K562 (cell line): ENCODE results near the gene SPTBN4. TPM values are rescaled to one million over a fixed set of nuclear protein-coding genes. Genes with fewer than 3 reads are reported as not detected.
A peak's percentile ranks its signal among the peaks of the same experiment; 100 is the strongest.

ENCODE experiments used
- ARHGAP35 ChIP-seq: fragments of 450-650 bp; IDR thresholded peaks from 2 replicates; pipeline ENCODE4 v1.6.1; 2018; ENCODE audit not compliant: partially characterized antibody
- DPF2 ChIP-seq: fragments of 450-650 bp; IDR thresholded peaks from 2 replicates; pipeline ENCODE4 v1.6.1; 2016
- ETV5 ChIP-seq: sonication (generic); formaldehyde crosslinking; IDR thresholded peaks from 2 replicates; pipeline ENCODE4 v1.4.0; 2020; ENCODE audit warnings: low read depth, mild to moderate bottlenecking, missing genetic modification reagents
- JUN ChIP-seq, 2 experiments: sonication (generic) in 1 of 2; formaldehyde crosslinking in 1 of 2; IDR thresholded peaks; 2 replicates each; pipeline versions ENCODE4 v1.6.1 to v1.8.0; 2012 to 2022; ENCODE audit warnings: borderline replicate concordance in 2 of 2, mild to moderate bottlenecking in 2 of 2, improper control_type of control experiment in 1 of 2, low read depth in 1 of 2, low read length in 1 of 2, missing genetic modification reagents in 1 of 2
- MYC ChIP-seq, 2 experiments: fragments of 250-450 bp in 1 of 2; sonication (Bioruptor Pico) in 1 of 2; IDR thresholded peaks; 2 replicates each; pipeline versions ENCODE4 v1.5.1 to v1.6.1; 2012 to 2021; ENCODE audit warnings: low read depth in 2 of 2, borderline replicate concordance in 1 of 2, improper control_type of control experiment in 1 of 2, low read length in 1 of 2, mild to moderate bottlenecking in 1 of 2, moderate library complexity in 1 of 2
- PTRF ChIP-seq: fragments of 450-650 bp; IDR thresholded peaks from 2 replicates; pipeline ENCODE4 v1.6.1; 2016; ENCODE audit warnings: mild to moderate bottlenecking, missing genetic modification characterization, missing compliant biosample characterization
- RBFOX2 ChIP-seq: fragments of 200-400 bp; formaldehyde crosslinking; IDR thresholded peaks from 2 replicates; pipeline ENCODE4 v1.6.1; 2017; ENCODE audit warnings: low read depth, mild to moderate bottlenecking, low read length, moderate library complexity
- SMARCB1 ChIP-seq: IDR thresholded peaks from 2 replicates; pipeline ENCODE4 v1.6.1; 2011; ENCODE audit warnings: improper control_type of control experiment, low read depth; ENCODE audit not compliant: insufficient read length
- SPI1 ChIP-seq: IDR thresholded peaks from 2 replicates; pipeline ENCODE4 v1.6.1; 2011; ENCODE audit warnings: low read depth, low read length, control low read depth, borderline replicate concordance
- TGIF2 ChIP-seq: sonication (generic); formaldehyde crosslinking; IDR thresholded peaks from 2 replicates; pipeline ENCODE4 v1.8.1; 2022; ENCODE audit warnings: mild to moderate bottlenecking, missing genetic modification reagents, moderate library complexity
- THRAP3 ChIP-seq: fragments of 450-650 bp; IDR thresholded peaks from 2 replicates; pipeline ENCODE4 v1.6.1; 2016; ENCODE audit warnings: mild to moderate bottlenecking, inconsistent platforms, borderline replicate concordance
- U2AF2 ChIP-seq: fragments of 200-400 bp; formaldehyde crosslinking; optimal IDR thresholded peaks from 2 replicates; pipeline ENCODE3; 2017; ENCODE audit warnings: low read depth, mild to moderate bottlenecking, low read length
- ZC3H11A ChIP-seq: IDR thresholded peaks from 2 replicates; pipeline ENCODE4 v1.6.1; 2012; ENCODE audit warnings: low read depth, low read length, improper control_type of control experiment
- ZNF311 ChIP-seq: fragments of 250-450 bp; sonication (Bioruptor Pico); IDR thresholded peaks from 2 replicates; pipeline ENCODE4 v1.4.0; 2020; ENCODE audit warnings: mild to moderate bottlenecking, moderate library complexity
- ZNF408 ChIP-seq: fragments of 250-450 bp; sonication (Bioruptor Pico); IDR thresholded peaks from 2 replicates; pipeline ENCODE4 v1.4.0; 2020; ENCODE audit warnings: low read depth, mild to moderate bottlenecking, moderate library complexity
- ZNF785 ChIP-seq: fragments of 250-450 bp; sonication (Bioruptor Pico); IDR thresholded peaks from 2 replicates; pipeline ENCODE4 v1.4.0; 2020; ENCODE audit warnings: mild to moderate bottlenecking
- polyA plus RNA-seq, 8 experiments: library from polyadenylated mRNA; depleted of rRNA in 4 of 8; stranded (reverse) in 5 of 8; unstranded in 3 of 8; fragments of >200 nt; fragmentation: Nextera tagmentation in 2 of 8; fragmentation: Illumina TruSeq in 1 of 8; extraction: Ambion mirVana in 2 of 8; extraction: Trizol in 1 of 8; gene quantifications; 2 replicates each; pipeline versions ENCODE4 v1.2.1 to v1.2.3, GENCODE V29; 2011 to 2014; ENCODE audit warnings: inconsistent platforms in 1 of 8, missing spikeins in 1 of 8
- total RNA-seq, 7 experiments: library from RNA; depleted of rRNA in 6 of 7; stranded (reverse); fragments of >200 nt in 6 of 7; fragmentation: Illumina TruSeq in 2 of 7; extraction: Trizol in 2 of 7; gene quantifications; 2 replicates each; pipeline versions ENCODE4 v1.2.1 to v1.2.3, GENCODE V29; 2011 to 2021; ENCODE audit warnings: low replicate concordance in 1 of 7
- TF ChIP-seq, protein P1 (sequence below): IDR thresholded peaks from 2 replicates; pipeline ENCODE4 v1.6.1; 2011; ENCODE audit warnings: borderline replicate concordance, low read depth, mild to moderate bottlenecking, moderate library complexity, low read length; ENCODE audit not compliant: insufficient read depth, poor library complexity, severe bottlenecking
- TF ChIP-seq, protein P2 (sequence below): fragments of 450-650 bp; formaldehyde crosslinking; IDR thresholded peaks from 2 replicates; pipeline ENCODE4 v1.4.0; 2022; ENCODE audit warnings: missing genetic modification characterization
- TF ChIP-seq, protein P3 (sequence below): sonication (generic); formaldehyde crosslinking; IDR thresholded peaks from 2 replicates; pipeline ENCODE4 v1.5.0; 2020; ENCODE audit warnings: missing genetic modification reagents
- TF ChIP-seq, protein P4 (sequence below): sonication (generic); formaldehyde crosslinking; IDR thresholded peaks from 2 replicates; pipeline ENCODE4 v1.8.0; 2022; ENCODE audit warnings: mild to moderate bottlenecking, missing genetic modification reagents

SPTBN4 gene
- total and polyA plus RNA-seq, 9 of the 15 experiments (the other 6 are each of a cell fraction or from before 2014, with no cell fraction given), result 0.01 to 1.5 (median 0.86) TPM

DNA sequence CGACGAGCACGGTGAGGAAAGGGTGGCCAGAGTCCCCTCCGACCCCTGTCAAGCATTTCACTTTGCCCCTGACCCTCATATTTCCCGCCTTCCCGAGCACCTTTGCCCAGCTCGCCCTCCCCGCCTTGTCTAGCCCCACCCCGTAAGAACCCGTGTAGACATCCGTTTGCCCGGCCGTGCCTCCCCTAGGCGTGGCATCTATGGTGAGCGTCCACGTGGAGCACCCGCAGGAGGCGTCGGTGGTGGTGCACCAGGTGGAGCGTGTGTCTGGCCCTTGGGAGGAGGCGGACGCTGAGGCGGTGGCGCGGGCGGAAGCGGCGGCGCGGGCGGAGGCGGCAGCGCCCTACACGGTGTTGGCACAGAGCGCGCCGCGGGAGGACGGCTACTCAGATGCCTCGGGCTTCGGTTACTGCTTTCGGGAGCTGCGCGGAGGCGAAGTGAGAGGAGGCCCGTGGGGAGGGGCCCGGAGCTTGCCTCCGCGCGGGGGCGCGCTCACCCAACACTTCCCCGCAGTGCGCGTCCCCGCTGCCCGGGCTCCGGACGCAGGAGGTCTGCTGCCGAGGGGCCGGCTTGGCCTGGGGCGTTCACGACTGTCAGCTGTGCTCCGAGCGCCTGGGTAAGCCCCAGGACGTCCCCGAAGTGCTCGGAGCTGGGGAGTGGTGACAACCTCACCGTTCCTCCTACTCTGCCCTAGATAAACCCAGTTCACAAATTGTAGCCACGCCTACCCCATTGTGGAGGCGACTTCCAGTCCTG, 138.6 kb downstream of the SPTBN4 start (continued):
- TF ChIP-seq JUN (IDR thresholded peaks at IDR 0.05; ENCODE audit: borderline replicate concordance, low read depth, low read length) (no peak), JUN (CRISPR knock-in tag; IDR thresholded peaks at IDR 0.05; ENCODE audit: borderline replicate concordance) (no peak), THRAP3 (no peak), SMARCB1 (no peak), MYC (IDR thresholded peaks at IDR 0.05; ENCODE audit: low read depth, low read length) (peak; percentile 50; the same call in 1 of the 2 replicates), MYC (CRISPR knock-in tag; IDR thresholded peaks at IDR 0.05; ENCODE audit: borderline replicate concordance, low read depth) (no peak), TGIF2 (CRISPR knock-in tag) (peak; percentile 71; the same call in 1 of the 2 replicates), DPF2 (no peak), ETV5 (0 out of 2 replicates have a peak, but pooled peaks have one; percentile 53), ARHGAP35 (no peak), ZC3H11A (no peak), ZNF408 (CRISPR knock-in tag) (no peak), RBFOX2 (peak; percentile 69), PTRF (tag) (no peak), ZNF785 (CRISPR knock-in tag) (no peak), SPI1 (no peak), ZNF311 (CRISPR knock-in tag) (no peak), U2AF2 (no peak)
- TF ChIP-seq, protein P1, sequence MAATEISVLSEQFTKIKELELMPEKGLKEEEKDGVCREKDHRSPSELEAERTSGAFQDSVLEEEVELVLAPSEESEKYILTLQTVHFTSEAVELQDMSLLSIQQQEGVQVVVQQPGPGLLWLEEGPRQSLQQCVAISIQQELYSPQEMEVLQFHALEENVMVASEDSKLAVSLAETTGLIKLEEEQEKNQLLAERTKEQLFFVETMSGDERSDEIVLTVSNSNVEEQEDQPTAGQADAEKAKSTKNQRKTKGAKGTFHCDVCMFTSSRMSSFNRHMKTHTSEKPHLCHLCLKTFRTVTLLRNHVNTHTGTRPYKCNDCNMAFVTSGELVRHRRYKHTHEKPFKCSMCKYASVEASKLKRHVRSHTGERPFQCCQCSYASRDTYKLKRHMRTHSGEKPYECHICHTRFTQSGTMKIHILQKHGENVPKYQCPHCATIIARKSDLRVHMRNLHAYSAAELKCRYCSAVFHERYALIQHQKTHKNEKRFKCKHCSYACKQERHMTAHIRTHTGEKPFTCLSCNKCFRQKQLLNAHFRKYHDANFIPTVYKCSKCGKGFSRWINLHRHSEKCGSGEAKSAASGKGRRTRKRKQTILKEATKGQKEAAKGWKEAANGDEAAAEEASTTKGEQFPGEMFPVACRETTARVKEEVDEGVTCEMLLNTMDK, result no peak
- TF ChIP-seq, protein P2, sequence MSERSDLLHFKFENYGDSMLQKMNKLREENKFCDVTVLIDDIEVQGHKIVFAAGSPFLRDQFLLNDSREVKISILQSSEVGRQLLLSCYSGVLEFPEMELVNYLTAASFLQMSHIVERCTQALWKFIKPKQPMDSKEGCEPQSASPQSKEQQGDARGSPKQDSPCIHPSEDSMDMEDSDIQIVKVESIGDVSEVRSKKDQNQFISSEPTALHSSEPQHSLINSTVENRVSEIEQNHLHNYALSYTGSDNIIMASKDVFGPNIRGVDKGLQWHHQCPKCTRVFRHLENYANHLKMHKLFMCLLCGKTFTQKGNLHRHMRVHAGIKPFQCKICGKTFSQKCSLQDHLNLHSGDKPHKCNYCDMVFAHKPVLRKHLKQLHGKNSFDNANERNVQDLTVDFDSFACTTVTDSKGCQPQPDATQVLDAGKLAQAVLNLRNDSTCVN (CRISPR knock-in tag), result no peak
- TF ChIP-seq, protein P3, sequence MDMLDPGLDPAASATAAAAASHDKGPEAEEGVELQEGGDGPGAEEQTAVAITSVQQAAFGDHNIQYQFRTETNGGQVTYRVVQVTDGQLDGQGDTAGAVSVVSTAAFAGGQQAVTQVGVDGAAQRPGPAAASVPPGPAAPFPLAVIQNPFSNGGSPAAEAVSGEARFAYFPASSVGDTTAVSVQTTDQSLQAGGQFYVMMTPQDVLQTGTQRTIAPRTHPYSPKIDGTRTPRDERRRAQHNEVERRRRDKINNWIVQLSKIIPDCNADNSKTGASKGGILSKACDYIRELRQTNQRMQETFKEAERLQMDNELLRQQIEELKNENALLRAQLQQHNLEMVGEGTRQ (CRISPR knock-in tag), result no peak
- TF ChIP-seq, protein P4, sequence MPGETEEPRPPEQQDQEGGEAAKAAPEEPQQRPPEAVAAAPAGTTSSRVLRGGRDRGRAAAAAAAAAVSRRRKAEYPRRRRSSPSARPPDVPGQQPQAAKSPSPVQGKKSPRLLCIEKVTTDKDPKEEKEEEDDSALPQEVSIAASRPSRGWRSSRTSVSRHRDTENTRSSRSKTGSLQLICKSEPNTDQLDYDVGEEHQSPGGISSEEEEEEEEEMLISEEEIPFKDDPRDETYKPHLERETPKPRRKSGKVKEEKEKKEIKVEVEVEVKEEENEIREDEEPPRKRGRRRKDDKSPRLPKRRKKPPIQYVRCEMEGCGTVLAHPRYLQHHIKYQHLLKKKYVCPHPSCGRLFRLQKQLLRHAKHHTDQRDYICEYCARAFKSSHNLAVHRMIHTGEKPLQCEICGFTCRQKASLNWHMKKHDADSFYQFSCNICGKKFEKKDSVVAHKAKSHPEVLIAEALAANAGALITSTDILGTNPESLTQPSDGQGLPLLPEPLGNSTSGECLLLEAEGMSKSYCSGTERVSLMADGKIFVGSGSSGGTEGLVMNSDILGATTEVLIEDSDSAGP (CRISPR knock-in tag), result 0 out of 2 replicates have a peak, but pooled peaks have one; percentile 49
